PC-3 (cell line): Measurements from ENCODE around the gene IL20RA. TPM values are rescaled to one million over a fixed set of nuclear protein-coding genes. Genes with fewer than 3 reads are reported as not detected.

ENCODE experiments used
- total RNA-seq: library from RNA; depleted of rRNA; stranded (reverse); fragments of >200 nt; gene quantifications from 2 replicates; pipeline ENCODE4 v1.2.3, GENCODE V29; 2014; rRNA removed

The IL20RA gene
- total RNA-seq, 1 experiment from 2014 or later = 6.0 TPM

Other genes starting within 250 kb of the IL20RA start
- 6.6 and 9.9 TPM in 2 replicates for gene PEX7, start 222.4 kb downstream of the IL20RA start, total RNA-seq
- not detected in 2 replicates for gene SLC35D3, start 122.7 kb downstream of the IL20RA start, total RNA-seq
- gene IL22RA2, start 128.7 kb upstream of the IL20RA start, total RNA-seq = not detected in 2 replicates
- gene IFNGR1, start 174.4 kb upstream of the IL20RA start, total RNA-seq = 15.8 and 24.6 TPM in 2 replicates